Measurements from ENCODE around the gene THBS3.

DNA sequence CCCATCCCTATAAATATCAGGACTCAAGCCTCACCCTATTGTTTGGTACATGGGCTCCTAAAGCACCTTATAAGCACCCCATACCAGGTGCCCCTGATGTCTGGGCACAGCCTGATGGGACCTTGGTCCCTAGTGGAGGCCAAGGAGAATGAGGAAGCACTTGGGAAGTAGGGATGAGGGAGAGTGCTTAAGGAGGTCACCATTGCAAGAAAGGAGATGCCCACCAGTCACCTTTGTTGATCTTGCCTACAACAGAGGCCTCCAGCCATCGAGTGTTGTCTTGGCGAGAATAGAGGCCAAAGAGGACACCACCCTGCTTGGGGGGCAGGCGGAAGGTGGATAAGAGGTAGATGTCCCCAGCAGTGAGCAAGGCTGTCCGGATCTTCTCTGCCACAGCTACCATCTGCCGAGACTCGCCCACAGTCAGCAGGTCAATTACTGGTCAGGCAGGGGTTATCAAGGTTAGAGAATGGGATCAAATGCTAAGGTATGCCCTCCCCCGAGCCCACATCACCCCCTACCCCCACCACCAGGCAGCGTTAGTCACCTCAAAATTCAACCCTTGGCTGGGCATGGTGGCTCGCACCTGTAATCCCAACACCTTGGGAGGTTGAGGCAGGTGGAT is 1.6 kb downstream of the THBS3 start:
- no peak for TF ChIP-seq ELF4 (IDR thresholded peaks at IDR 0.05)
- no peak for TF ChIP-seq L3MBTL2 (conservative IDR thresholded peaks at IDR 0.05)
- no peak for TF ChIP-seq ZNF384 (IDR thresholded peaks at IDR 0.05)
- TF ChIP-seq TARDBP (IDR thresholded peaks at IDR 0.05) = no peak
- no peak for TF ChIP-seq FOXA1 (IDR thresholded peaks at IDR 0.05)
- TF ChIP-seq LEF1 (IDR thresholded peaks at IDR 0.05; ENCODE audit: borderline replicate concordance) = no peak
- TF ChIP-seq BHLHE40 (IDR thresholded peaks at IDR 0.05; ENCODE audit: borderline replicate concordance) = no peak

All from HEK293T (cell line).